AG04449 (cell line): Measurements from ENCODE around the gene CEP63.

Experiments
- CTCF ChIA-PET: fragments of 350-600 bp; formaldehyde crosslinking; extraction: SDS; loops from one replicate; lab custom pipeline; 2021; ENCODE audit warnings: antibody characterized with exemption; lab: Yijun Ruan, JAX
- POLR2A ChIA-PET: fragments of 400-600, 350-600 bp; formaldehyde crosslinking; extraction: SDS; loops from one replicate; lab custom pipeline; 2020; ENCODE audit warnings: antibody characterized with exemption, inconsistent platforms; lab: Yijun Ruan, JAX
- DNase-seq: peaks from one replicate; pipeline ENCODE4 v3.0.0-alpha.2; 2010; ENCODE audit warnings: low read depth, low spot score
- H3K4me3 ChIP-seq: 2 replicates; pipeline ENCODE4 v1.5.1; 2011; ENCODE audit warnings: low read depth, mild to moderate bottlenecking, control low read depth, low read length
- CTCF ChIP-seq: IDR thresholded peaks from one replicate; pipeline ENCODE4 v1.5.1; 2011; ENCODE audit warnings: mild to moderate bottlenecking, moderate library complexity, low read length, control low read depth, inconsistent platforms; ENCODE audit not compliant: insufficient read depth; ENCODE audit errors: missing control alignments

CEP63 gene

GRCh38 chr3:134608023-134608770 is 122.3 kb downstream of the CEP63 start:
- TF ChIP-seq CTCF = no peak
- POLR2A ChIA-PET = no interaction called here
- no peak overlapping the region for H3K4me3 ChIP-seq
- DNase-seq = no peak
- CTCF ChIA-PET = interaction anchor here (0.8 to 11.7 kb wide), 3 partner anchors 30 to 146 kb away, joined by 3 to 267 read pairs (median 4); no protein-coding TSS in a partner anchor

- H3K4me3 ChIP-seq = no peak overlapping the region
- DNase-seq = no peak
- ChIA-PET CTCF (interaction anchor here (11.7 kb wide), 1 partner anchor 145 kb away, joined by 267 read pairs; no protein-coding TSS in a partner anchor), POLR2A (no interaction called here)
- TF ChIP-seq CTCF = no peak
These were observed 123.0 kb downstream of the CEP63 start for GRCh38 chr3:134608771-134609435.

- TF ChIP-seq CTCF = no peak
- POLR2A ChIA-PET = no interaction called here
- CTCF ChIA-PET = no interaction called here
These were observed 124.1 kb downstream of the CEP63 start for GRCh38 chr3:134609821-134610431.

GRCh38 chr3:134610432-134611385 is 124.9 kb downstream of the CEP63 start:
- CTCF ChIA-PET = interaction anchor here (1.7 to 2.6 kb wide), 2 partner anchors 10 to 144 kb away, joined by 5 to 16 read pairs; no protein-coding TSS in a partner anchor
- no peak for DNase-seq
- H3K4me3 ChIP-seq = no peak overlapping the region
- no peak for TF ChIP-seq CTCF
- POLR2A ChIA-PET = no interaction called here

More at GRCh38 chr3:134609821-134610431, 124.1 kb downstream of the CEP63 start:
- H3K4me3 ChIP-seq = no peak overlapping the region
- no peak for DNase-seq

- no peak for TF ChIP-seq CTCF
- POLR2A ChIA-PET = no interaction called here
- CTCF ChIA-PET = interaction anchor here (1.7 to 2.6 kb wide), 2 partner anchors 11 to 143 kb away, joined by 5 to 16 read pairs; no protein-coding TSS in a partner anchor
- DNase-seq = no peak
- no peak overlapping the region for H3K4me3 ChIP-seq
These were observed 125.7 kb downstream of the CEP63 start for GRCh38 chr3:134611516-134611915.
